ENCODE data around the gene SEC14L1.

DNA sequence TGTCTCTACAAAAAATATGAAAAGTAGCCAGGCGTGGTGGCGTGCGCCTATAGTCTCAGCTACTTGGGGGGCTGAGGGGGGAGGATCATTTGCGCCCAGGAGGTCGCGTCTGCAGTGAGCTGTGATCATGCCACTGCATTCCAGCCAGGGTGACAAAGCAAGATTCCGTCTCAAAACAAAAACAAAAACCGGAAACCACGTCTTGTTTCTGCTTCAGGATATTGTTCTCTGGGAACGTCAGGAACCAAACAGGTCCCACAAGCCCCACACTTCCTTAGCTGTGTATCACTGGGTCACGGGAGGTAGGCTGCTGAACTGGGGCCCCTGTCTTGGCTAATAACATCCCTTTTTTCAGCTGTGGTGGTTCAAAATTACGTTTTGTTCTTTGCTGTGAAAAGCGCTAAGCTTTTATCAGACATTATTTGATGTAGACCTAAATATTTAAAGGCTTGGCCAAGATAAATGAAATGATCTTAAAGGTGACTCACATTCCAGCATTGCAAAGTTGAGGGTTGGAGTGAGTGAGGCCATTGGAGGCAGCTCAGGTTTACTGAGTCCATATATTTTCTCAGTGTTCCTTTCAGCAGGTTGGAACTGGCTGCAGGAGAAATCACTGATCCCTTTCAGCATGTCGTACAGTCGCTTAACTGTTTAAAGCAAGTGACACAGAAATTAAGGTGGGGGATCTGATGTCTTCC lies 16.4 kb upstream of the SEC14L1 start:
- no peak for TF ChIP-seq EGR1 (IDR thresholded peaks at IDR 0.05; ENCODE audit: low read depth in 2 of 2)
- TF ChIP-seq, protein P1, sequence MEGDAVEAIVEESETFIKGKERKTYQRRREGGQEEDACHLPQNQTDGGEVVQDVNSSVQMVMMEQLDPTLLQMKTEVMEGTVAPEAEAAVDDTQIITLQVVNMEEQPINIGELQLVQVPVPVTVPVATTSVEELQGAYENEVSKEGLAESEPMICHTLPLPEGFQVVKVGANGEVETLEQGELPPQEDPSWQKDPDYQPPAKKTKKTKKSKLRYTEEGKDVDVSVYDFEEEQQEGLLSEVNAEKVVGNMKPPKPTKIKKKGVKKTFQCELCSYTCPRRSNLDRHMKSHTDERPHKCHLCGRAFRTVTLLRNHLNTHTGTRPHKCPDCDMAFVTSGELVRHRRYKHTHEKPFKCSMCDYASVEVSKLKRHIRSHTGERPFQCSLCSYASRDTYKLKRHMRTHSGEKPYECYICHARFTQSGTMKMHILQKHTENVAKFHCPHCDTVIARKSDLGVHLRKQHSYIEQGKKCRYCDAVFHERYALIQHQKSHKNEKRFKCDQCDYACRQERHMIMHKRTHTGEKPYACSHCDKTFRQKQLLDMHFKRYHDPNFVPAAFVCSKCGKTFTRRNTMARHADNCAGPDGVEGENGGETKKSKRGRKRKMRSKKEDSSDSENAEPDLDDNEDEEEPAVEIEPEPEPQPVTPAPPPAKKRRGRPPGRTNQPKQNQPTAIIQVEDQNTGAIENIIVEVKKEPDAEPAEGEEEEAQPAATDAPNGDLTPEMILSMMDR (IDR thresholded peaks at IDR 0.05; ENCODE audit: low read depth, low read length, missing input control) = no peak
- TF ChIP-seq, protein P2, sequence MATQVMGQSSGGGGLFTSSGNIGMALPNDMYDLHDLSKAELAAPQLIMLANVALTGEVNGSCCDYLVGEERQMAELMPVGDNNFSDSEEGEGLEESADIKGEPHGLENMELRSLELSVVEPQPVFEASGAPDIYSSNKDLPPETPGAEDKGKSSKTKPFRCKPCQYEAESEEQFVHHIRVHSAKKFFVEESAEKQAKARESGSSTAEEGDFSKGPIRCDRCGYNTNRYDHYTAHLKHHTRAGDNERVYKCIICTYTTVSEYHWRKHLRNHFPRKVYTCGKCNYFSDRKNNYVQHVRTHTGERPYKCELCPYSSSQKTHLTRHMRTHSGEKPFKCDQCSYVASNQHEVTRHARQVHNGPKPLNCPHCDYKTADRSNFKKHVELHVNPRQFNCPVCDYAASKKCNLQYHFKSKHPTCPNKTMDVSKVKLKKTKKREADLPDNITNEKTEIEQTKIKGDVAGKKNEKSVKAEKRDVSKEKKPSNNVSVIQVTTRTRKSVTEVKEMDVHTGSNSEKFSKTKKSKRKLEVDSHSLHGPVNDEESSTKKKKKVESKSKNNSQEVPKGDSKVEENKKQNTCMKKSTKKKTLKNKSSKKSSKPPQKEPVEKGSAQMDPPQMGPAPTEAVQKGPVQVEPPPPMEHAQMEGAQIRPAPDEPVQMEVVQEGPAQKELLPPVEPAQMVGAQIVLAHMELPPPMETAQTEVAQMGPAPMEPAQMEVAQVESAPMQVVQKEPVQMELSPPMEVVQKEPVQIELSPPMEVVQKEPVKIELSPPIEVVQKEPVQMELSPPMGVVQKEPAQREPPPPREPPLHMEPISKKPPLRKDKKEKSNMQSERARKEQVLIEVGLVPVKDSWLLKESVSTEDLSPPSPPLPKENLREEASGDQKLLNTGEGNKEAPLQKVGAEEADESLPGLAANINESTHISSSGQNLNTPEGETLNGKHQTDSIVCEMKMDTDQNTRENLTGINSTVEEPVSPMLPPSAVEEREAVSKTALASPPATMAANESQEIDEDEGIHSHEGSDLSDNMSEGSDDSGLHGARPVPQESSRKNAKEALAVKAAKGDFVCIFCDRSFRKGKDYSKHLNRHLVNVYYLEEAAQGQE (IDR thresholded peaks at IDR 0.05) = no peak
